KMS-11 (cell line): ENCODE data around the gene MDH1.

Experiments
- H2AFZ ChIP-seq: fragments of 200-600 bp; sonication (generic); 2 replicates; pipeline ENCODE4 v1.6.1; 2016; ENCODE audit warnings: antibody characterized with exemption, mixed run types, low read depth
- H3K27ac ChIP-seq: fragments of 200-600 bp; sonication (generic); 2 replicates; pipeline ENCODE4 v1.6.1; 2016; ENCODE audit warnings: mild to moderate bottlenecking, mixed run types
- H3K27me3 ChIP-seq: fragments of 200-600 bp; sonication (generic); 2 replicates; pipeline ENCODE4 v1.6.1; 2017; ENCODE audit warnings: mild to moderate bottlenecking, low read depth, mixed run types, moderate library complexity; ENCODE audit not compliant: insufficient read depth
- H3K36me3 ChIP-seq: fragments of 200-600 bp; sonication (generic); 2 replicates; pipeline ENCODE4 v1.6.1; 2017; ENCODE audit warnings: mild to moderate bottlenecking, mixed run types; ENCODE audit not compliant: insufficient read depth
- H3K4me1 ChIP-seq: fragments of 200-600 bp; sonication (generic); 2 replicates; pipeline ENCODE4 v1.6.1; 2016; ENCODE audit warnings: mild to moderate bottlenecking, low read depth, mixed run types; ENCODE audit not compliant: poor library complexity, severe bottlenecking
- H3K4me2 ChIP-seq: fragments of 200-600 bp; sonication (generic); 2 replicates; pipeline ENCODE4 v1.7.0; 2016; ENCODE audit warnings: mild to moderate bottlenecking, mixed run types
- H3K4me3 ChIP-seq: fragments of 200-600 bp; sonication (generic); IDR thresholded peaks from 2 replicates; pipeline ENCODE4 v1.6.1; 2017; ENCODE audit warnings: low read depth, low read length, mixed read lengths; ENCODE audit not compliant: insufficient read depth
- H3K79me2 ChIP-seq: fragments of 200-600 bp; sonication (generic); 2 replicates; pipeline ENCODE4 v1.6.1; 2016; ENCODE audit warnings: low read depth, mixed run types; ENCODE audit not compliant: insufficient read depth
- H3K9ac ChIP-seq: fragments of 200-600 bp; sonication (generic); 2 replicates; pipeline ENCODE4 v1.6.1; 2016; ENCODE audit warnings: mild to moderate bottlenecking, mixed run types
- H4K20me1 ChIP-seq: fragments of 200-600 bp; sonication (generic); 2 replicates; pipeline ENCODE4 v1.6.1; 2016; ENCODE audit warnings: mild to moderate bottlenecking, mixed run types; ENCODE audit not compliant: insufficient read depth
- CTCF ChIP-seq: fragments of 200-600 bp; sonication (generic); conservative IDR thresholded peaks from 2 replicates; pipeline ENCODE4 v1.6.1; 2017; ENCODE audit warnings: low read depth, mild to moderate bottlenecking, antibody characterized with exemption, low read length, moderate library complexity, mixed read lengths

MDH1 gene

GRCh38 chr2:63632382-63632781, 43.6 kb downstream of the MDH1 start:
- H2AFZ ChIP-seq: no peak overlapping the region
- no peak for TF ChIP-seq CTCF
- H3K27ac ChIP-seq: no peak overlapping the region
- H3K36me3 ChIP-seq: no peaks in the 10 kb centered on the region
- no peak overlapping the region for H3K9ac ChIP-seq
- H3K27me3 ChIP-seq: no peaks in the 10 kb centered on the region
- no peak overlapping the region for H3K4me2 ChIP-seq
- H4K20me1 ChIP-seq: no peaks in the 10 kb centered on the region
- H3K4me1 ChIP-seq: peaks cover 14% of the 10 kb centered on the region
- no peaks in the 10 kb centered on the region for H3K79me2 ChIP-seq
- no peak overlapping the region for H3K4me3 ChIP-seq

GRCh38 chr2:63639344-63639743, 50.6 kb downstream of the MDH1 start:
- Histone ChIP-seq H3K27me3 (no peaks in the 10 kb centered on the region), H3K4me2 (no peak overlapping the region), H4K20me1 (no peaks in the 10 kb centered on the region), H3K4me1 (no peaks in the 10 kb centered on the region), H2AFZ (no peak overlapping the region), H3K4me3 (no peak overlapping the region), H3K9ac (no peak overlapping the region), H3K27ac (no peak overlapping the region), H3K36me3 (no peaks in the 10 kb centered on the region), H3K79me2 (no peaks in the 10 kb centered on the region)
- no peak for TF ChIP-seq CTCF

- Histone ChIP-seq H3K9ac (no peak overlapping the region), H4K20me1 (no peaks in the 10 kb centered on the region), H3K4me2 (no peak overlapping the region), H3K4me1 (no peaks in the 10 kb centered on the region), H3K4me3 (no peak overlapping the region), H3K27me3 (no peaks in the 10 kb centered on the region), H3K79me2 (no peaks in the 10 kb centered on the region), H3K36me3 (no peaks in the 10 kb centered on the region), H3K27ac (no peak overlapping the region), H2AFZ (no peak overlapping the region)
- no peak for TF ChIP-seq CTCF
Observed at GRCh38 chr2:63642946-63643345, 54.2 kb downstream of the MDH1 start.

GRCh38 chr2:63643486-63643885, 54.7 kb downstream of the MDH1 start:
- H2AFZ ChIP-seq: no peak overlapping the region
- H3K4me3 ChIP-seq: no peak overlapping the region
- no peaks in the 10 kb centered on the region for H3K79me2 ChIP-seq
- no peak overlapping the region for H3K9ac ChIP-seq
- no peak overlapping the region for H3K4me2 ChIP-seq
- no peaks in the 10 kb centered on the region for H3K36me3 ChIP-seq
- no peaks in the 10 kb centered on the region for H3K27me3 ChIP-seq
- H3K4me1 ChIP-seq: no peaks in the 10 kb centered on the region
- H3K27ac ChIP-seq: no peak overlapping the region
- TF ChIP-seq CTCF: no peak
- H4K20me1 ChIP-seq: no peaks in the 10 kb centered on the region

- no peak overlapping the region for H2AFZ ChIP-seq
- no peaks in the 10 kb centered on the region for H3K79me2 ChIP-seq
- H4K20me1 ChIP-seq: no peaks in the 10 kb centered on the region
- no peak overlapping the region for H3K4me3 ChIP-seq
- no peaks in the 10 kb centered on the region for H3K36me3 ChIP-seq
- no peak for TF ChIP-seq CTCF
- H3K27me3 ChIP-seq: no peaks in the 10 kb centered on the region
- no peak overlapping the region for H3K9ac ChIP-seq
- no peak overlapping the region for H3K27ac ChIP-seq
- H3K4me1 ChIP-seq: no peaks in the 10 kb centered on the region
- no peak overlapping the region for H3K4me2 ChIP-seq
Observed at GRCh38 chr2:63648632-63649031, 59.9 kb downstream of the MDH1 start.
